ENCODE results near the gene FCHSD2. TPM values are rescaled to one million over a fixed set of nuclear protein-coding genes. Genes with fewer than 3 reads are reported as not detected.

The FCHSD2 gene
- total and polyA plus RNA-seq, 9 of the 15 experiments (the other 6 are each of a cell fraction or from before 2014, with no cell fraction given): 1.8 to 14.7 (median 6.4) TPM

DNA sequence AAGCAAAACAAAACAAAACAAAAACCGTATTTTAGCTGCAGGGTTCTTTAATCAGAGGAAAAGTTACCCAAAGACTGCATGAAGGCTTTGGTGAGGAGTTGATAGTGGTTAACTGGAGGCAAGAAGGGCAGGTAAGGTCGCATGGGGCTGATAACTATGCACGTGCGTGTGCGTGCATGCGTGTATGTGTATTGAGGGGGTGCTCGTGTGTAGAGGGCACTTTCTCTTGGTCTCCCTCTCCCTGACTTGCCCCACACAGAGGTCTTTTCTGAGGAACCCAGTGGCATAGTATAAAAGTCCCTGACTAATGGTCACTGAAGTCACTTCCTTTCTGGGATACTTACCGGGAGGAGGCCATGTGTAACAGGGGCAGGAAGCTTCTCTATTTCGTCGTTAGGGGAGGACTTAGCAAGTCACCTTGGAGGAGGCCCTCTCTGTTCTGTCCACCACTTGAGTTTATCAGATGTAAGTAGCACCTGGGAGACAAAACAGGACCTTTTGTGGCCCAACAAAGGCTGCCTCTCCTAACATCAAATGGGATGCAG lies 20.1 kb upstream of the FCHSD2 start (continued):
- TF ChIP-seq XRCC4 (IDR thresholded peaks at IDR 0.05; ENCODE audit: extremely low read depth, insufficient read depth, insufficient read length) (no peak), CEBPG (CRISPR knock-in tag; IDR thresholded peaks at IDR 0.05) (no peak), CEBPG (tag; conservative IDR thresholded peaks at IDR 0.05 in 1 of 2, IDR thresholded peaks at IDR 0.05 in 1 of 2) (no peak), MYBL2 (IDR thresholded peaks at IDR 0.05; ENCODE audit: low read depth) (no peak), MYBL2 (CRISPR knock-in tag; IDR thresholded peaks at IDR 0.05; ENCODE audit: borderline replicate concordance) (no peak), TBL1XR1 (IDR thresholded peaks at IDR 0.05; ENCODE audit: low read length in 2 of 2) (no peak), ZZZ3 (IDR thresholded peaks at IDR 0.05) (no peak), NFIX (CRISPR knock-in tag; IDR thresholded peaks at IDR 0.05; ENCODE audit: low read depth) (no peak)
- TF ChIP-seq, protein P1, sequence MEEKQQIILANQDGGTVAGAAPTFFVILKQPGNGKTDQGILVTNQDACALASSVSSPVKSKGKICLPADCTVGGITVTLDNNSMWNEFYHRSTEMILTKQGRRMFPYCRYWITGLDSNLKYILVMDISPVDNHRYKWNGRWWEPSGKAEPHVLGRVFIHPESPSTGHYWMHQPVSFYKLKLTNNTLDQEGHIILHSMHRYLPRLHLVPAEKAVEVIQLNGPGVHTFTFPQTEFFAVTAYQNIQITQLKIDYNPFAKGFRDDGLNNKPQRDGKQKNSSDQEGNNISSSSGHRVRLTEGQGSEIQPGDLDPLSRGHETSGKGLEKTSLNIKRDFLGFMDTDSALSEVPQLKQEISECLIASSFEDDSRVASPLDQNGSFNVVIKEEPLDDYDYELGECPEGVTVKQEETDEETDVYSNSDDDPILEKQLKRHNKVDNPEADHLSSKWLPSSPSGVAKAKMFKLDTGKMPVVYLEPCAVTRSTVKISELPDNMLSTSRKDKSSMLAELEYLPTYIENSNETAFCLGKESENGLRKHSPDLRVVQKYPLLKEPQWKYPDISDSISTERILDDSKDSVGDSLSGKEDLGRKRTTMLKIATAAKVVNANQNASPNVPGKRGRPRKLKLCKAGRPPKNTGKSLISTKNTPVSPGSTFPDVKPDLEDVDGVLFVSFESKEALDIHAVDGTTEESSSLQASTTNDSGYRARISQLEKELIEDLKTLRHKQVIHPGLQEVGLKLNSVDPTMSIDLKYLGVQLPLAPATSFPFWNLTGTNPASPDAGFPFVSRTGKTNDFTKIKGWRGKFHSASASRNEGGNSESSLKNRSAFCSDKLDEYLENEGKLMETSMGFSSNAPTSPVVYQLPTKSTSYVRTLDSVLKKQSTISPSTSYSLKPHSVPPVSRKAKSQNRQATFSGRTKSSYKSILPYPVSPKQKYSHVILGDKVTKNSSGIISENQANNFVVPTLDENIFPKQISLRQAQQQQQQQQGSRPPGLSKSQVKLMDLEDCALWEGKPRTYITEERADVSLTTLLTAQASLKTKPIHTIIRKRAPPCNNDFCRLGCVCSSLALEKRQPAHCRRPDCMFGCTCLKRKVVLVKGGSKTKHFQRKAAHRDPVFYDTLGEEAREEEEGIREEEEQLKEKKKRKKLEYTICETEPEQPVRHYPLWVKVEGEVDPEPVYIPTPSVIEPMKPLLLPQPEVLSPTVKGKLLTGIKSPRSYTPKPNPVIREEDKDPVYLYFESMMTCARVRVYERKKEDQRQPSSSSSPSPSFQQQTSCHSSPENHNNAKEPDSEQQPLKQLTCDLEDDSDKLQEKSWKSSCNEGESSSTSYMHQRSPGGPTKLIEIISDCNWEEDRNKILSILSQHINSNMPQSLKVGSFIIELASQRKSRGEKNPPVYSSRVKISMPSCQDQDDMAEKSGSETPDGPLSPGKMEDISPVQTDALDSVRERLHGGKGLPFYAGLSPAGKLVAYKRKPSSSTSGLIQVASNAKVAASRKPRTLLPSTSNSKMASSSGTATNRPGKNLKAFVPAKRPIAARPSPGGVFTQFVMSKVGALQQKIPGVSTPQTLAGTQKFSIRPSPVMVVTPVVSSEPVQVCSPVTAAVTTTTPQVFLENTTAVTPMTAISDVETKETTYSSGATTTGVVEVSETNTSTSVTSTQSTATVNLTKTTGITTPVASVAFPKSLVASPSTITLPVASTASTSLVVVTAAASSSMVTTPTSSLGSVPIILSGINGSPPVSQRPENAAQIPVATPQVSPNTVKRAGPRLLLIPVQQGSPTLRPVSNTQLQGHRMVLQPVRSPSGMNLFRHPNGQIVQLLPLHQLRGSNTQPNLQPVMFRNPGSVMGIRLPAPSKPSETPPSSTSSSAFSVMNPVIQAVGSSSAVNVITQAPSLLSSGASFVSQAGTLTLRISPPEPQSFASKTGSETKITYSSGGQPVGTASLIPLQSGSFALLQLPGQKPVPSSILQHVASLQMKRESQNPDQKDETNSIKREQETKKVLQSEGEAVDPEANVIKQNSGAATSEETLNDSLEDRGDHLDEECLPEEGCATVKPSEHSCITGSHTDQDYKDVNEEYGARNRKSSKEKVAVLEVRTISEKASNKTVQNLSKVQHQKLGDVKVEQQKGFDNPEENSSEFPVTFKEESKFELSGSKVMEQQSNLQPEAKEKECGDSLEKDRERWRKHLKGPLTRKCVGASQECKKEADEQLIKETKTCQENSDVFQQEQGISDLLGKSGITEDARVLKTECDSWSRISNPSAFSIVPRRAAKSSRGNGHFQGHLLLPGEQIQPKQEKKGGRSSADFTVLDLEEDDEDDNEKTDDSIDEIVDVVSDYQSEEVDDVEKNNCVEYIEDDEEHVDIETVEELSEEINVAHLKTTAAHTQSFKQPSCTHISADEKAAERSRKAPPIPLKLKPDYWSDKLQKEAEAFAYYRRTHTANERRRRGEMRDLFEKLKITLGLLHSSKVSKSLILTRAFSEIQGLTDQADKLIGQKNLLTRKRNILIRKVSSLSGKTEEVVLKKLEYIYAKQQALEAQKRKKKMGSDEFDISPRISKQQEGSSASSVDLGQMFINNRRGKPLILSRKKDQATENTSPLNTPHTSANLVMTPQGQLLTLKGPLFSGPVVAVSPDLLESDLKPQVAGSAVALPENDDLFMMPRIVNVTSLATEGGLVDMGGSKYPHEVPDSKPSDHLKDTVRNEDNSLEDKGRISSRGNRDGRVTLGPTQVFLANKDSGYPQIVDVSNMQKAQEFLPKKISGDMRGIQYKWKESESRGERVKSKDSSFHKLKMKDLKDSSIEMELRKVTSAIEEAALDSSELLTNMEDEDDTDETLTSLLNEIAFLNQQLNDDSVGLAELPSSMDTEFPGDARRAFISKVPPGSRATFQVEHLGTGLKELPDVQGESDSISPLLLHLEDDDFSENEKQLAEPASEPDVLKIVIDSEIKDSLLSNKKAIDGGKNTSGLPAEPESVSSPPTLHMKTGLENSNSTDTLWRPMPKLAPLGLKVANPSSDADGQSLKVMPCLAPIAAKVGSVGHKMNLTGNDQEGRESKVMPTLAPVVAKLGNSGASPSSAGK (IDR thresholded peaks at IDR 0.05): peak; percentile 87
- TF ChIP-seq, protein P2, sequence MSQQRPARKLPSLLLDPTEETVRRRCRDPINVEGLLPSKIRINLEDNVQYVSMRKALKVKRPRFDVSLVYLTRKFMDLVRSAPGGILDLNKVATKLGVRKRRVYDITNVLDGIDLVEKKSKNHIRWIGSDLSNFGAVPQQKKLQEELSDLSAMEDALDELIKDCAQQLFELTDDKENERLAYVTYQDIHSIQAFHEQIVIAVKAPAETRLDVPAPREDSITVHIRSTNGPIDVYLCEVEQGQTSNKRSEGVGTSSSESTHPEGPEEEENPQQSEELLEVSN (IDR thresholded peaks at IDR 0.05; ENCODE audit: borderline replicate concordance in 1 of 2, extremely low read depth in 1 of 2, insufficient read depth in 1 of 2, insufficient read length in 1 of 2, low read depth in 1 of 2, low read length in 1 of 2, poor library complexity in 1 of 2, severe bottlenecking in 1 of 2): peak in 1 of 2 experiments; percentile 54
- TF ChIP-seq, protein P3, sequence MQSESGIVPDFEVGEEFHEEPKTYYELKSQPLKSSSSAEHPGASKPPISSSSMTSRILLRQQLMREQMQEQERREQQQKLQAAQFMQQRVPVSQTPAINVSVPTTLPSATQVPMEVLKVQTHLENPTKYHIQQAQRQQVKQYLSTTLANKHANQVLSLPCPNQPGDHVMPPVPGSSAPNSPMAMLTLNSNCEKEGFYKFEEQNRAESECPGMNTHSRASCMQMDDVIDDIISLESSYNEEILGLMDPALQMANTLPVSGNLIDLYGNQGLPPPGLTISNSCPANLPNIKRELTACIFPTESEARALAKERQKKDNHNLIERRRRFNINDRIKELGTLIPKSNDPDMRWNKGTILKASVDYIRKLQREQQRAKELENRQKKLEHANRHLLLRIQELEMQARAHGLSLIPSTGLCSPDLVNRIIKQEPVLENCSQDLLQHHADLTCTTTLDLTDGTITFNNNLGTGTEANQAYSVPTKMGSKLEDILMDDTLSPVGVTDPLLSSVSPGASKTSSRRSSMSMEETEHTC (IDR thresholded peaks at IDR 0.05): no peak

All from K562 (cell line).